ENCODE measurements around the gene ECI1. TPM values are rescaled to one million over a fixed set of nuclear protein-coding genes. Genes with fewer than 3 reads are reported as not detected.

Gene ECI1
- total RNA-seq, 1 experiment from 2014 or later = 165 TPM

GRCh38 chr16:2226918-2227317 is 24.5 kb downstream of the ECI1 start:
- DNase-seq (ENCODE audit: low read depth) = no peak
- in situ Hi-C loops (cut with HindIII; ENCODE audit: low pct_unique_long_range_greater_than_20kb, low sequenced_read_pairs) = no loop called here

GRCh38 chr16:2226245-2226793 is 25.1 kb downstream of the ECI1 start:
- peak; percentile 52 for DNase-seq (ENCODE audit: low read depth)
- in situ Hi-C loops (cut with HindIII; ENCODE audit: low pct_unique_long_range_greater_than_20kb, low sequenced_read_pairs) = no loop called here

- in situ Hi-C loops (cut with HindIII; ENCODE audit: low pct_unique_long_range_greater_than_20kb, low sequenced_read_pairs) = no loop called here
- peak; percentile 61 for DNase-seq (ENCODE audit: low read depth)
Observed at GRCh38 chr16:2223942-2224486, 27.4 kb downstream of the ECI1 start.

GRCh38 chr16:2223221-2223941 is 28.0 kb downstream of the ECI1 start, which contains the start of gene E4F1:
E4F1 (plus strand) TSS chr16:2223591; CDS start chr16:2223614, 23 bp downstream.
- in situ Hi-C loops (cut with HindIII; ENCODE audit: low pct_unique_long_range_greater_than_20kb, low sequenced_read_pairs) = no loop called here
- DNase-seq (ENCODE audit: low read depth) = peak; percentile 100

- in situ Hi-C loops (cut with HindIII; ENCODE audit: low pct_unique_long_range_greater_than_20kb, low sequenced_read_pairs) = no loop called here
- no peak for DNase-seq (ENCODE audit: low read depth)
Observed at GRCh38 chr16:2216330-2216729, 35.1 kb downstream of the ECI1 start.

- in situ Hi-C loops (cut with HindIII; ENCODE audit: low pct_unique_long_range_greater_than_20kb, low sequenced_read_pairs) = no loop called here
Observed at GRCh38 chr16:2214719-2214968, 36.7 kb downstream of the ECI1 start, which contains the start of gene PGP. PGP (minus strand) TSS chr16:2214840; CDS start chr16:2214777, 63 bp downstream.

GRCh38 chr16:2213817-2214718 is 37.3 kb downstream of the ECI1 start:
- in situ Hi-C loops (cut with HindIII; ENCODE audit: low pct_unique_long_range_greater_than_20kb, low sequenced_read_pairs) = no loop called here
- DNase-seq (ENCODE audit: low read depth) = peak; percentile 51

More at GRCh38 chr16:2214719-2214968, 36.7 kb downstream of the ECI1 start, which contains the start of gene PGP:
- no peak for DNase-seq (ENCODE audit: low read depth)

- in situ Hi-C loops (cut with HindIII; ENCODE audit: low pct_unique_long_range_greater_than_20kb, low sequenced_read_pairs) = no loop called here
- peak; percentile 66 for DNase-seq (ENCODE audit: low read depth)
Observed at GRCh38 chr16:2212362-2213324, 38.7 kb downstream of the ECI1 start.

GRCh38 chr16:2211923-2212347 is 39.5 kb downstream of the ECI1 start:
- DNase-seq (ENCODE audit: low read depth) = no peak
- in situ Hi-C loops (cut with HindIII; ENCODE audit: low pct_unique_long_range_greater_than_20kb, low sequenced_read_pairs) = no loop called here

- DNase-seq (ENCODE audit: low read depth) = no peak
- in situ Hi-C loops (cut with HindIII; ENCODE audit: low pct_unique_long_range_greater_than_20kb, low sequenced_read_pairs) = no loop called here
Observed at GRCh38 chr16:2210386-2211365, 40.7 kb downstream of the ECI1 start, which contains the start of gene BRICD5. BRICD5 (minus strand) TSS chr16:2210863; CDS start chr16:2210833, 30 bp downstream.

GRCh38 chr16:2210009-2210332 is 41.4 kb downstream of the ECI1 start:
- in situ Hi-C loops (cut with HindIII; ENCODE audit: low pct_unique_long_range_greater_than_20kb, low sequenced_read_pairs) = no loop called here
- no peak for DNase-seq (ENCODE audit: low read depth)

GRCh38 chr16:2209258-2210008 is 42.0 kb downstream of the ECI1 start:
- in situ Hi-C loops (cut with HindIII; ENCODE audit: low pct_unique_long_range_greater_than_20kb, low sequenced_read_pairs) = no loop called here

GRCh38 chr16:2208772-2209171 is 42.6 kb downstream of the ECI1 start:
- in situ Hi-C loops (cut with HindIII; ENCODE audit: low pct_unique_long_range_greater_than_20kb, low sequenced_read_pairs) = no loop called here
- no peak for DNase-seq (ENCODE audit: low read depth)

More at GRCh38 chr16:2209258-2210008, 42.0 kb downstream of the ECI1 start:
- DNase-seq (ENCODE audit: low read depth) = no peak

GRCh38 chr16:2208308-2208707 is 43.1 kb downstream of the ECI1 start:
- in situ Hi-C loops (cut with HindIII; ENCODE audit: low pct_unique_long_range_greater_than_20kb, low sequenced_read_pairs) = no loop called here
- no peak for DNase-seq (ENCODE audit: low read depth)

- DNase-seq (ENCODE audit: low read depth) = no peak
- in situ Hi-C loops (cut with HindIII; ENCODE audit: low pct_unique_long_range_greater_than_20kb, low sequenced_read_pairs) = no loop called here
Observed at GRCh38 chr16:2207872-2208271, 43.5 kb downstream of the ECI1 start.

- no peak for DNase-seq (ENCODE audit: low read depth)
- in situ Hi-C loops (cut with HindIII; ENCODE audit: low pct_unique_long_range_greater_than_20kb, low sequenced_read_pairs) = no loop called here
Observed at GRCh38 chr16:2206780-2207433, 44.5 kb downstream of the ECI1 start.

Measured in Caki2 (cell line).